ENCODE results near the gene PCID2.
"Not testable (repeated sequence)": the region's sequence is repeated elsewhere in the genome, so short reads cannot be mapped to it uniquely, and the experiment has no call there.

The PCID2 gene

GRCh38 chr13:113208421-113209335, at the start of gene PCID2:
PCID2 (minus strand) TSS chr13:113208669; CDS start chr13:113208634, 35 bp downstream.
- DNase-seq = no peak

- not testable (repeated sequence) for DNase-seq
Measured at GRCh38 chr13:113257908-113258307, 49.4 kb upstream of the PCID2 start.

GRCh38 chr13:113252516-113253095, 44.1 kb upstream of the PCID2 start:
- no peak for DNase-seq

DNA sequence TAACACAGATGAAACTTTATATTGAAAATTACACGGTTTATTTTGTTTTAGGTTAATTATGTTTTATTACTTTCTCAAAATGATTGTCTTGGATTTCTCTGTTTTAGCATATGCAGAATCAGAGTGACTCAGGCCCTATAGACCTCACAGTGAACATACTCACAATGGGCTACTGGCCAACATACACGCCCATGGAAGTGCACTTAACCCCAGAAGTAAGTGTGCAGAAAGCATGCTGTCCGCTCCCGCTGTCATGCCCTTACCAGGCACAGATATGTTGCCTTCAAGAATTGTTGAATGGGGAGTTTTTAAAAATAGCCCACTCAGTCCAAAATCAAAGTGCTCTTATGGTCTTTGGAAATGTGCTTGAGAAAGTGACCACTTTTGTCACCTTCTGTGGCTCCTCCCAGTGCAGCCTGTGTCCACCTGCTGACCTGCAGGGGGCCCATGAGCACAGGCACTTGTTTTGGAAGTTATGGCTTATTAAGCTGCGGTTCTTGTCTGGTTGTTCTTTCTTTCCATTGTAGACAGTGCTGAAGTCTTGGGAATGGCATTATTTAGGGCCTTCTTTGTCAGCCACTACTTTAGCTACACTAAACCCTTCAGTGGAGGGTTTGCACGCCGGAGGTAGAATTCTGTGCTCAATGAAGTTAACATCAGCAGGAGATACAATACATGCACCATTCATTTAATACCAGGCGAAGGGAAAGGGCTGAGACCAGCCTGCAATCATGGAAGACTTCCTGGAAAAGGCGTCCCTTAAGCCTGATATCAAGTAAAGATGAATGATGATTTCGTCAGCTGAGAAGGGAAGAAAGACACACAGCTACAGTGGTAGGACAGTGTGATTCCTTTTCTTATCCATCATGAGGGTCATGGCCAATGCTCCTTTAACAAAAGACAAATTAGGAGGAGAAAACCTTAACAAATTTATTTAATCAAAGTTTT, 37.7 kb upstream of the PCID2 start:
- DNase-seq = no peak

DNA sequence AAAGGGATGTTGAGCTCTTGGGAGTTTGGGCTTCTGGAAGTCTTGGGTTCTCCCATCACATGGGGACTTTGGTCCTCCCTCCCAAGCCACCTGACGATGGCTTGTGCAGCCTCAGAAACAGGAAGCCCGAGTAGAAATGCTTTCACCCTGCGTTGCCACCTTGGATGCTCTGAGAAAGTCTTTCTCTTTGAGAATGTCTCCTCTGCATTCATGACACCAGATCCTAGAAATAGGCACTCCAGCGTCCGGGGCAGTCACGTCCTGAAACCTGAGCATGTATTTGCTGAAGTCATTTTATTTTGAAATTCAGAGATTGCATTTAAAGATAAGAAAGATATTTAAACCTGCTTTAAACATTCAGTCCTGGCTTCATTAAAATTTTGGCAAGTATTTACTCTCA, 35.4 kb upstream of the PCID2 start:
- DNase-seq = no peak

DNA sequence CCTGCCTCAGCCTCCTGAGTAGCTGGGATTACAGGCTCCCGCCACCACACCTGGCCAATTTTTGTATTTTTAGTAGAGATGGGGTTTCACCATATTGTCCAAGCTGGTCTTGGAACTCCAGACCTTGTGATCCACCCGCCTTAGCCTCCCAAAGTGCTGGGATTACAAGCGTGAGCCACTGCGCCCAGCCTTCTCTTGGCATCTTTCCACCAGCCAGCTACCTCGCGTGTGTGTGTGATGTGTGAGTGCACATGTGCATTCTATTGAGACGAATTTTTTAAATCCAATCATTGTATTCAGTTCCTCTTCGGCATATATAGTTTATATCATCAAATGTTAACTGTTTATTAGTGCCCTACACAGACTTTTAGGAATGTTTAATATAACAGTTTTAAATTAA, 33.2 kb upstream of the PCID2 start:
- DNase-seq = not testable (repeated sequence)

GRCh38 chr13:113239986-113240385, 31.5 kb upstream of the PCID2 start:
- DNase-seq = no peak

DNA sequence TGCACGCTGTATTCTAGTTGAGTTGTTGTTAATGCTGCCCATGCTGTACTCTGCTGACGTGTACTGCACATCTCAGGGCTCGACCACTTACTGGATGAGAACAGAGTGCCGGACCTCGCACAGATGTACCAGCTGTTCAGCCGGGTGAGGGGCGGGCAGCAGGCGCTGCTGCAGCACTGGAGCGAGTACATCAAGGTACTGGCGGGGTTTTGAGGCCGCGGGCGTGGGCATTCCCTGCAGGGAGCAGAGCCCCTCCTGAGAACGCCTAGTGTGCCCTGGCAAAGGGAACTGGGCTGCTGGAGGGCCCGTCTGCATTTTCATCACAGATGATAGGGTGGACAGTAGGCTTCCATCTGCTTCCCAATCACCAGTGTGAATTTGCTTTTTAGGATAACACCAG, 30.9 kb upstream of the PCID2 start:
- DNase-seq = no peak

GRCh38 chr13:113238536-113238935, 30.1 kb upstream of the PCID2 start:
- no peak for DNase-seq

GRCh38 chr13:113233101-113233500, 24.6 kb upstream of the PCID2 start:
- no peak for DNase-seq

- DNase-seq = no peak
Measured at GRCh38 chr13:113232208-113233003, 23.9 kb upstream of the PCID2 start.

GRCh38 chr13:113231306-113232207, 23.1 kb upstream of the PCID2 start:
- no peak for DNase-seq

GRCh38 chr13:113229791-113230190, 21.3 kb upstream of the PCID2 start:
- no peak for DNase-seq

- DNase-seq = no peak
Measured at GRCh38 chr13:113229161-113229560, 20.7 kb upstream of the PCID2 start.

- DNase-seq = no peak
Measured at GRCh38 chr13:113226873-113227450, 18.5 kb upstream of the PCID2 start.

- no peak for DNase-seq
Measured at GRCh38 chr13:113225515-113225914, 17.0 kb upstream of the PCID2 start.

DNA sequence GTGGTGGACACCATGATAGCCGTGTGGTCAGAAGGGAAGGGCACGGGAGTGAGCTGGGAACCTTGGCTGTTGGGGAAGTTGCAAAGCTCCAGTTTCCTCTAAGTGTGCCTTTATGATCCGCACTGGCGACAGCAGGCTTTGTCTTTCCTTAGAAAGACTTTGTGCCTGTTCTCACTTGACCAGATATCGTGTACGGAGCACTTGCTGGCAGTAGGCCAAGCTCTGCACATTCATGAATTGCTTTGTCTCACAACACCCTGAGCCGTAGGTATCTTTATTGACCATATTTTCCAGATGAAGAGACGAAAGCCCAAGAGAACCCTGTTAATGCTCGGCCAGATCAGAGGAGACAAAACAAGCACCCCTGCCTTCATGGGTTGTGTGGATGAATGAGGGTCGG, 16.0 kb upstream of the PCID2 start:
- no peak for DNase-seq

GRCh38 chr13:113223070-113223469, 14.6 kb upstream of the PCID2 start:
- no peak for DNase-seq

DNA sequence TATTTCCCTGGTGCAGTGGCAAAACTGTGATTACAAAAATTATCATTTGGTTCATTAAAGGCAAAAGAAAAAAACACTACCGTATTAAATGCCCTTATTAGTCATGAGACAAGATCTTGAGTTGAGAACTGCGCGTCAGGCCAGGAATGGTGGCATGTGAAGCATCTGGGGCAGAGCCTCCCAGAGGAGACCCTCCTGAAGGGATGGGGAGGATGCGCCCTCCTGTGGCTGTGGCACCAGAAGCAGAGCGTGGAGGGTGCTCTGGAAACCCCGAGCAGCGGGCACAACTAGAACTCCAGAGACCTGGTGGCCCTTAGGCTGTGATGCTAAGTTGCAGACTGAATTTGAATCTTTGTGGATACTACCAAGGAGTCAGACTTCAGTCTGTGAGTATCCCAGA, 12.4 kb upstream of the PCID2 start:
- no peak for DNase-seq

DNA sequence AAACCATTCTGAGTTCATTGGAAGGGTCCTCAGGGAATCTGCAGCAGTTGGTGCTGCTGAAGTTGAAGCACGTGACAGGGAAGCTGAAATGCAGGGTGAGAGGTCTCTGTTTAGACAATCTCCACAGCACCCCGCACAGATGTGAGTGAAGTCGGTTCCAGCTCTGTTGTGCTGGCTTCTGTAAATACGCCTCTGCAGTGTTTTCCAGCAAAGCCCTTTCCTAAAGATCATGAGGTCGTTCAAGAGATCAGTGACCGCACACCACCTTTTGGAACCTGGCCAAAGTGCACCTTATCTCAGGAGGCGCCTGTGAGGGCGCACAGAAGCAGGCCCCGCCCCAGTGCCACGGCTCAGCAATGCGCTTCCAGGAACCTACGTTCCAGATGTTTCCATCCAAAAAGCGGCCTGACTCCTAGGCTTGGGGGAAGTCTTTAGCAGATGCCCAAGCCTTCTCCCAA, 11.7 kb upstream of the PCID2 start:
- DNase-seq = no peak

Data from NCI-H446 treated with DMSO at 0.1 percent for 48 hours (cell line).